HG02981 (cell line): ENCODE data around the gene TINAGL1.

Experiments used
- ATAC-seq: cut with Tn5 transposase; IDR thresholded peaks from one replicate; pipeline ENCODE4 v1.9.1; 2021; ENCODE audit warnings: mild to moderate bottlenecking, moderate library complexity; ENCODE audit not compliant: unreplicated experiment

TINAGL1 gene

DNA sequence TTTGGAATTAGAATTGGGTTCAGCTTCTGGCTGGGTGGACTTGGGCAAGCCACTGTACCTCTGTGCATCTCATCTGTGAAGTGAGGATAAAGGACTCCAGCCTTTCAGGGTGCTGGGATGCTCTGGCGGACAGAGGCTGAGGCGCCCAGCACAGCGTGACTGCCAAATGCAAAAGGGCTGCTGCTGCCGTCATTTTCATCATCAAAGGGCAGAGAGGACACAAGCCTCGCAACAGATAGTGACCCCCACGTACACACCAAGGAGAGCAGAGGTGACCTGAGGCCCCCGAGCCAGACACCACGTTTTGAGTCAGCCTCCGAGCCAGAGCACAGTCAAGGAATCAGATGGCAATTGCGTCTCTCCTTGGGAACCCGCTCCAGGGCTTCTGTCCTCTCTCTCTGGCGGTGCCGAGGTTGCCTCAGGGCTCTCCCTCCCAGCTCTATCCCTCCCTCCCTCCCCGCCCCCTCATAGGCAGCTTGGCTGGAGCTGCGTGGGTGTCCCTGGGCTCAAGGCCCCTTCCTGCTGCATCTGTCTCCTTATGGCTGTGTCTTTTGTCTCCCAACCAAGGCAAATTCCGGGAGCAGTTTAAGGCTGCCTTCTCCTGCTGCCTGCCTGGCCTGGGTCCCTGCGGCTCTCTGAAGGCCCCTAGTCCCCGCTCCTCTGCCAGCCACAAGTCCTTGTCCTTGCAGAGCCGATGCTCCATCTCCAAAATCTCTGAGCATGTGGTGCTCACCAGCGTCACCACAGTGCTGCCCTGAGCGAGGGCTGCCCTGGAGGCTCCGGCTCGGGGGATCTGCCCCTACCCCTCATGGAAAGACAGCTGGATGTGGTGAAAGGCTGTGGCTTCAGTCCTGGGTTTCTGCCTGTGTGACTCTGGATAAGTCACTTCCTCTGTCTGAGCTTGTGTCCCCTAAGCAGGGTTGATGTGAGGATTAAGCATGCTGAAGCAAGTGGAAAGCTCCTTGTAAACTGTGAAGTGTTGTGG, 50.2 kb downstream of the TINAGL1 start:
- no peak for ATAC-seq

DNA sequence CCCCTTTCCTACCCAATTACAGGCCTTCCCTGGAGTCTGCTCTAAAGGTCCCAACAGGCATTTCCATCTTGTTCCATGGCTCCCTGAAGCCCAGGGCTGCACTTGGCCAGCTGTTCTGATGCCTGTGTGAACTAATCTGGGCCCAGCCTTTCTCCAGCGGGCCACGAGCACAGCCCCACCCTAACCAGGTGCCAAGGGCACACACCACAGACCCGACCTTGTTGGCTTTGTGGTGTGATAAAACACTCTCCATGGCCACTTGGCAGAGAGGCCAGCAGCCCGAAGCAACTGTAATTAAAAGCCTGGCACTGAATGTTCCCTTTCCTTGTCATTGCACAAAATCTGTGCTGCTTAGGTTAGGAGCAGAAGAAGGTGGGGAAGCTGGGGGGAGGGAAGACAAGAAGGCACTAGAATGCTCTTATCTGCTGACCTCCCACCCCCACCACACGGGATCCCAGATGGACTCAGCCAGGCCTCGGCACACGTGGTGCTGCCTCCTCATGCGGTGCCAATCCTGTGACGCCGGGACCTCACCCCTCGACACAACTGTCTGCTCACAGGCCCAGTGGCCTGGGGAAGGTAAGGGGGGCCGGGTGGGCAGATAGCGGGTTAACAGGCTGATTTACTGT, 51.1 kb downstream of the TINAGL1 start:
- no peak for ATAC-seq

DNA sequence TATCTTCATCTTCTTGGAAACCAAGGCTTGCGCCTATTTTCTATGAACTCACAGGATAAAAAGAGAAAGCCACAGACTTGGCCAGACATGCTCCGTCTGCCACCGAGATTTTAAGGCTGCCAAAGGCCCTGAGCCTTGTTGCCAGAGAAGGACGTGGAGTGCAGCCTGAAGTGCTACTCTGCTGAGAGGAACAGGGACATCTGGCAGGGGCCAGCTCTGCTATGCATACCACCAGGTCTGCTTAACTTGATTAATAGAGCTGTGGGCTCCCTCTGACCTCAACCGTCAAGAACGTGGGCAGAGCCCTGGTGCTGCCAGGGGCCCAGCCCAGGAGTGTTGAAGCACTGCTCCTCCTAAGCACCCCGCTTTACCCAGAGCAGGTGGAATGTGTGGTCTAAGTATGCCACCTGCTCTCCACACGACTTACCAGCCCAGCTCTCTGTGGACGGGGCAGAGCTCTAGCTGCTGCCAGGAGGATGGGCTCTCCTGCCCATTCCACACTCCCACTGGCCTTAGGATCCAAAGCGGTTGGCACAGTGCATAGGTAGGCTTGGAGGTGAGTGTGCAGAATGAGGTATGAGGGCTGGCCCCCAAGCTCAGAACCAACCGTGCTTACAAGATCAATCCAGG, 51.7 kb downstream of the TINAGL1 start:
- no peak for ATAC-seq

DNA sequence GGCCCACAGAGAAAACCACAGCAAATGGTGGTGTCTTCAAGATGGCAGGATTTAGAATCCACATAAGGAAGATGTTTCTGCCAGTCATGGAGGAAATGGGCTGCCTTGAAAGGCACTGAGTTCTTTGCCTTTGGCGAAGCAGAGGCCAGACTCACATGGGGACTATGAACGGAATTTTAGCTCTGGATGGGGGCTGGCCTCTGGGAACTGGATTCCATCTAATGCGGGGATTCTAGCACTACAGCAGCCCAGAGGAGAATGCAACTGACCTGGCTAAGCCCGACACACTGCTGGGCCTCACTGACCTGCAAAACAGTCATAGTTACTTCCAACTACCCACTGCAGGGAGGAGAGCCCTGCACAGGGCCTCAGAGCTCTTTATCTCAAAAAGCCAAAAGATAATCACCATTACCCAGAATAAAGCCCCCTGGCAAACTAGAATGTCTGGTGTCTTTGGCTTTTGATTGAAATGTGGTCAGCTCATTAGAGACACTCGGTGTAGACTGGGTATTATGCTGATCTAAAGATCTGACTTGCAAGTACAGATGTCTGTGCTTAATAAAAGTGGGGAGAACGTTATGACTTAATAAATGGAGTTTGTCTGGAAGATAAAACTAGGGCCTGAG, 52.7 kb downstream of the TINAGL1 start:
- no peak for ATAC-seq

DNA sequence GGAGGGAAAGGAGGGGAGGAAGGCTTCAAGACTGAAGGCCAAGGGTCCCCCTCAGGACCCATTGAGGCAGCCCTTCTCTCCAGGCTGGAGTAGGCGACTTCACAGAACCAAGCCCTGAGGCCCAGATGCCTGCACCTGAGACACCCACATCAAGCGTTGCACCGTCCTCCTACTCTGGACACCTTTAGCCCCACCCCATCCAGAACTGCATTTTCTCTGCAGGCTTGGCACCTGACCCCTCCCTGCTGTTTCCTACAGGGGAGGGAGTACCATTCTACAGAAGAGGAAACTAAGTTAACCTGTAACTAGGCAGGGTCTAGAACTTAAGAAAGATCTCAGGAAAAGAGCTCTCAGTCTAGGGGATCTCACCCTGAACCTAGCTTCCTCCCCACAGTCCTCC, 56.3 kb downstream of the TINAGL1 start:
- ATAC-seq = no peak

DNA sequence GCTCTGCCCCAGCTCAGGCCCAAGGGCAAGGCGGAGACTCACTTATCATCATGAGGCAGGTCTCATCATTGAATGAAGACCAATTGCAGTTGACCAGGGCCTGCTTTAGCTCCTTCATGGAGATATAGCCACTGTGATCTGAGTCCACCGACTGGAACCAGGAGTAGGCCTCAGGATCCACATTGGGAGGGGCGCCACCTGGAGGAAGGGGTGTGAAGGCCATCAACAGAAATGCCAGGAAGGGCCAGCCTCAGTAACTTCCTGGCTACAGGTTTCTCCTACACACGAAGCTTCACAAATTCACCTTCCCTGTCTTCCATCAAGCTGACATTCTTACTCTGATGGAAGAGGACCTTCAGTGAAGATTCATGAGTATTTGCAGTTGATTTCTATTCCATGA, 56.8 kb downstream of the TINAGL1 start:
- no peak for ATAC-seq
